NT2/D1 (cell line): ENCODE data around the gene RPEL1.

ENCODE experiments used
- SUZ12 ChIP-seq: IDR thresholded peaks from 2 replicates; pipeline ENCODE4 v1.6.1; 2011; ENCODE audit not compliant: insufficient read length, insufficient read depth; ENCODE audit errors: extremely low read depth
- YY1 ChIP-seq: IDR thresholded peaks from 2 replicates; pipeline ENCODE4 v1.6.1; 2011; ENCODE audit not compliant: insufficient read length, insufficient read depth
- ZNF274 ChIP-seq: IDR thresholded peaks from 2 replicates; pipeline ENCODE4 v1.6.1; 2011; ENCODE audit warnings: mild to moderate bottlenecking, low read depth, low read length

GRCh38 chr10:103238506-103239252, 7.0 kb upstream of the RPEL1 start:
- no peak for TF ChIP-seq YY1
- TF ChIP-seq SUZ12 = no peak
- TF ChIP-seq ZNF274 = no peak
